IMR-90 (cell line): ENCODE data around the gene NUMA1. TPM values are rescaled to one million over a fixed set of nuclear protein-coding genes. Genes with fewer than 3 reads are reported as not detected.

Experiments
- ATAC-seq: fragments of 200-7000 bp; cut with Tn5 transposase; 2 replicates; pipeline ENCODE4 v1.9.1; 2020; ENCODE audit warnings: low read depth, mild to moderate bottlenecking, moderate library complexity
- BruUV-seq: library from RNA; stranded (reverse); fragments of 400-500 nt; replicated peaks from 2 replicates; lab custom pipeline; 2021; lab: Mats Ljungman, UMichigan
- CTCF ChIA-PET: fragments of 300-600 bp; formaldehyde crosslinking; extraction: SDS; loops from one replicate; lab custom pipeline; 2021; ENCODE audit warnings: antibody characterized with exemption; lab: Yijun Ruan, JAX
- POLR2A ChIA-PET: fragments of 300-600 bp; sonication (Branson Sonifier 250); formaldehyde crosslinking; loops from one replicate; lab custom pipeline; 2022; ENCODE audit warnings: antibody characterized with exemption; ENCODE audit not compliant: unreplicated experiment; lab: Charles Lee
- DNase-seq: peaks from one replicate; pipeline ENCODE4 v3.0.0; 2013
- H2AFZ ChIP-seq: replicated peaks from 2 replicates; pipeline ENCODE3; 2013; ENCODE audit warnings: low read length, mild to moderate bottlenecking; ENCODE audit not compliant: poor library complexity
- H2AK5ac ChIP-seq: 2 replicates; pipeline ENCODE4 v1.6.1; 2013; ENCODE audit warnings: low read depth, low read length, inconsistent platforms
- H2AK9ac ChIP-seq: replicated peaks from 2 replicates; pipeline ENCODE3; 2013; ENCODE audit warnings: mild to moderate bottlenecking, low read depth, low read length, moderate library complexity; ENCODE audit not compliant: poor library complexity
- H2BK120ac ChIP-seq: 2 replicates; pipeline ENCODE4 v1.6.1; 2013; ENCODE audit warnings: low read depth, low read length, inconsistent platforms
- H2BK15ac ChIP-seq: 3 replicates; pipeline ENCODE4 v1.6.1; 2013; ENCODE audit warnings: low read depth, low read length, inconsistent platforms
- H2BK20ac ChIP-seq: 2 replicates; pipeline ENCODE4 v1.6.1; 2013; ENCODE audit warnings: low read depth, mild to moderate bottlenecking, inconsistent platforms, low read length, moderate library complexity
- H2BK5ac ChIP-seq: 2 replicates; pipeline ENCODE4 v1.6.1; 2013; ENCODE audit warnings: mild to moderate bottlenecking, low read depth, low read length, inconsistent platforms; ENCODE audit not compliant: poor library complexity, severe bottlenecking
- H3K14ac ChIP-seq: replicated peaks from 2 replicates; pipeline ENCODE4 v1.6.1; 2013; ENCODE audit warnings: low read depth, low read length, inconsistent platforms
- H3K18ac ChIP-seq: 2 replicates; pipeline ENCODE4 v1.6.1; 2013; ENCODE audit warnings: low read depth, low read length, control low read depth
- H3K23ac ChIP-seq: 2 replicates; pipeline ENCODE4 v1.6.1; 2013; ENCODE audit warnings: low read depth, low read length, inconsistent platforms
- H3K27ac ChIP-seq: 2 replicates; pipeline ENCODE4 v1.5.1; 2013; ENCODE audit warnings: mild to moderate bottlenecking, control low read depth, low read length; ENCODE audit not compliant: insufficient read depth
- H3K27me3 ChIP-seq: 2 replicates; pipeline ENCODE4 v1.6.1; 2013; ENCODE audit warnings: low read length; ENCODE audit not compliant: control insufficient read depth, insufficient read depth
- H3K36me3 ChIP-seq: 2 replicates; pipeline ENCODE4 v1.6.1; 2013; ENCODE audit warnings: low read length, mixed read lengths; ENCODE audit not compliant: control insufficient read depth, insufficient read depth
- H3K4ac ChIP-seq: 2 replicates; pipeline ENCODE4 v1.6.1; 2013; ENCODE audit warnings: low read depth, low read length, inconsistent platforms
- H3K4me1 ChIP-seq: 2 replicates; pipeline ENCODE4 v1.6.1; 2013; ENCODE audit warnings: low read length, mixed read lengths; ENCODE audit not compliant: control insufficient read depth, insufficient read depth
- H3K4me2 ChIP-seq: 2 replicates; pipeline ENCODE4 v1.6.1; 2013; ENCODE audit warnings: low read depth, mild to moderate bottlenecking, control low read depth, low read length, moderate library complexity
- H3K4me3 ChIP-seq: 2 replicates; pipeline ENCODE4 v1.5.1; 2013; ENCODE audit warnings: low read depth, mild to moderate bottlenecking, control low read depth, low read length, moderate library complexity; ENCODE audit not compliant: insufficient read depth
- H3K56ac ChIP-seq: 2 replicates; pipeline ENCODE4 v1.6.1; 2013; ENCODE audit warnings: low read length, inconsistent platforms; ENCODE audit not compliant: insufficient read depth; ENCODE audit errors: extremely low read depth
- H3K79me1 ChIP-seq, 2 experiments: 2 replicates each; pipeline ENCODE4 v1.6.1; 2013; ENCODE audit warnings: low read length in 2 of 2, inconsistent platforms in 1 of 2, low read depth in 1 of 2
- H3K9ac ChIP-seq: 2 replicates; pipeline ENCODE4 v1.6.1; 2013; ENCODE audit warnings: low read depth, low read length, control low read depth
- H3K9me1 ChIP-seq: 2 replicates; pipeline ENCODE4 v1.6.1; 2013; ENCODE audit warnings: low read length, inconsistent platforms; ENCODE audit not compliant: insufficient read depth
- H3K9me3 ChIP-seq: 2 replicates; pipeline ENCODE4 v1.6.1; 2013; ENCODE audit warnings: low read length; ENCODE audit not compliant: control insufficient read depth, insufficient read depth
- H4K20me1 ChIP-seq: 2 replicates; pipeline ENCODE4 v1.6.1; 2013; ENCODE audit warnings: low read length, inconsistent platforms; ENCODE audit not compliant: insufficient read depth
- H4K5ac ChIP-seq: 2 replicates; pipeline ENCODE4 v1.6.1; 2013; ENCODE audit warnings: mild to moderate bottlenecking, low read depth, low read length, control low read depth
- H4K8ac ChIP-seq, 2 experiments: 2 replicates each; pipeline ENCODE4 v1.6.1; 2013; ENCODE audit warnings: low read depth in 2 of 2, low read length in 2 of 2, control low read depth in 1 of 2, inconsistent platforms in 1 of 2
- H4K91ac ChIP-seq: 2 replicates; pipeline ENCODE4 v1.6.1; 2013; ENCODE audit warnings: low read depth, low read length, inconsistent platforms; ENCODE audit not compliant: insufficient read depth
- CHD1 ChIP-seq: IDR thresholded peaks from 2 replicates; pipeline ENCODE4 v1.6.1; 2012; ENCODE audit warnings: low read depth, low read length, improper control_type of control experiment
- FOS ChIP-seq: fragments of 150-350 bp; IDR thresholded peaks from 2 replicates; pipeline ENCODE4 v1.6.1; 2016; ENCODE audit warnings: low read depth, low read length
- MAFK ChIP-seq: IDR thresholded peaks from 2 replicates; pipeline ENCODE4 v1.6.1; 2012; ENCODE audit warnings: low read depth, low read length, improper control_type of control experiment
- RAD21 ChIP-seq: IDR thresholded peaks from 2 replicates; pipeline ENCODE4 v1.6.1; 2012; ENCODE audit warnings: low read length, improper control_type of control experiment
- RCOR1 ChIP-seq: IDR thresholded peaks from 2 replicates; pipeline ENCODE4 v1.6.1; 2012; ENCODE audit warnings: mild to moderate bottlenecking, low read length, improper control_type of control experiment; ENCODE audit not compliant: insufficient replicate concordance
- WGBS, 2 experiments: methylation state at CpG; one replicate each; pipeline versions ENCODE4 v1.1.5 to v1.1.7; 2013; ENCODE audit warnings: missing lambda C conversion rate in 2 of 2; ENCODE audit not compliant: insufficient read length in 1 of 2; ENCODE audit errors: extremely low coverage in 2 of 2; 5-methylcytosine and 5-hydroxymethylcytosine counted together
- dilution Hi-C: fragments of 300-500 bp; cut with HindIII; formaldehyde crosslinking; loops from one replicate; pipeline ENCODE4 v1.14.3; 2018; ENCODE audit warnings: low sequenced_read_pairs; ENCODE audit not compliant: unreplicated experiment
- in situ Hi-C: fragments of 300-500 bp; cut with MboI; formaldehyde crosslinking; loops from 3 replicates; pipeline ENCODE4 v1.14.3; 2019; ENCODE audit warnings: low sequenced_read_pairs, inconsistent platforms, mixed read lengths
- intact Hi-C: fragments of 100-400 bp; cut with micrococcal nuclease; formaldehyde crosslinking; loops from 2 replicates; pipeline ENCODE4 v1.10.0; 2022
- polyA plus RNA-seq, 3 experiments: library from polyadenylated mRNA; depleted of rRNA; stranded (reverse); fragments of >200 nt; gene quantifications; 2 replicates each; pipeline ENCODE4 v1.2.3, GENCODE V29; 2012; ENCODE audit warnings: low replicate concordance in 1 of 3
- total RNA-seq: library from RNA; depleted of rRNA; stranded (reverse); fragments of >200 nt; gene quantifications from 2 replicates; pipeline ENCODE4 v1.2.3, GENCODE V29; 2012
- TF ChIP-seq, protein P1 (sequence below): fragments of 150-350 bp; IDR thresholded peaks from 2 replicates; pipeline ENCODE4 v1.6.1; 2016; ENCODE audit warnings: low read depth, mild to moderate bottlenecking, low read length, moderate library complexity, borderline replicate concordance
- TF ChIP-seq, protein P2 (sequence below): fragments of 150-350 bp; IDR thresholded peaks from 2 replicates; pipeline ENCODE4 v1.6.1; 2017; ENCODE audit warnings: mild to moderate bottlenecking, antibody characterized with exemption, low read length, low read depth

The NUMA1 gene
- total and polyA plus RNA-seq, 2 of the 4 experiments (the other 2 are of a cell fraction) = 61.7 to 97.0 TPM

DNA sequence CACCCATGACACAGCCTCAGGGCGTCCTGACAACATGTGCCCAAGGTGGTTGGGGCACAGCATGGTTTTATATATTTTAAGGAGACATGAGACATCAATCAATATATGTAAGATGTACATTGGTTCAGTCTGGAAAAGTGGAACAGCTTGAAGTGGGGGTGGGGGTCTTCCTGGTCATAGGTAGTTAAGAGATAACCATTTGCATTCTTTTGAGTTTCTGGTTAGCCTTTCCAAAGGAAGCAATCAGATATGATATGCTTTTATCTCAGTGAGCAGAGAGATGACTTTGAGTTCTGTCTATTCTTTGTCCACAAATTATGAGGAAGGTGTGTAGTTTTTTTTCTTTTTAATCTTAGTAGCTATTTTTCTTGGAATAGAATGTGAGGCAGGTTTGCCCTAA, 42.3 kb upstream of the NUMA1 start:
- H3K14ac ChIP-seq = no peak overlapping the region
- TF ChIP-seq, protein P1, sequence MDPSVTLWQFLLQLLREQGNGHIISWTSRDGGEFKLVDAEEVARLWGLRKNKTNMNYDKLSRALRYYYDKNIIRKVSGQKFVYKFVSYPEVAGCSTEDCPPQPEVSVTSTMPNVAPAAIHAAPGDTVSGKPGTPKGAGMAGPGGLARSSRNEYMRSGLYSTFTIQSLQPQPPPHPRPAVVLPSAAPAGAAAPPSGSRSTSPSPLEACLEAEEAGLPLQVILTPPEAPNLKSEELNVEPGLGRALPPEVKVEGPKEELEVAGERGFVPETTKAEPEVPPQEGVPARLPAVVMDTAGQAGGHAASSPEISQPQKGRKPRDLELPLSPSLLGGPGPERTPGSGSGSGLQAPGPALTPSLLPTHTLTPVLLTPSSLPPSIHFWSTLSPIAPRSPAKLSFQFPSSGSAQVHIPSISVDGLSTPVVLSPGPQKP = no peak
- TF ChIP-seq RCOR1 (no peak), MAFK (no peak), CHD1 (no peak), RAD21 (no peak), FOS (no peak)
- TF ChIP-seq, protein P2, sequence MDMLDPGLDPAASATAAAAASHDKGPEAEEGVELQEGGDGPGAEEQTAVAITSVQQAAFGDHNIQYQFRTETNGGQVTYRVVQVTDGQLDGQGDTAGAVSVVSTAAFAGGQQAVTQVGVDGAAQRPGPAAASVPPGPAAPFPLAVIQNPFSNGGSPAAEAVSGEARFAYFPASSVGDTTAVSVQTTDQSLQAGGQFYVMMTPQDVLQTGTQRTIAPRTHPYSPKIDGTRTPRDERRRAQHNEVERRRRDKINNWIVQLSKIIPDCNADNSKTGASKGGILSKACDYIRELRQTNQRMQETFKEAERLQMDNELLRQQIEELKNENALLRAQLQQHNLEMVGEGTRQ = no peak
- no peak overlapping the region for H3K23ac ChIP-seq
- no peaks in the 10 kb centered on the region for H3K79me1 ChIP-seq
- H2BK120ac ChIP-seq = no peak overlapping the region
- H4K91ac ChIP-seq = no peak overlapping the region
- POLR2A ChIA-PET = no interaction called here
- H4K20me1 ChIP-seq = no peaks in the 10 kb centered on the region
- DNase-seq = no peak
- H3K9me3 ChIP-seq = no peaks in the 10 kb centered on the region
- H3K9me1 ChIP-seq = no peaks in the 10 kb centered on the region
- no peak overlapping the region for H4K5ac ChIP-seq
- no peak overlapping the region for H4K8ac ChIP-seq
- WGBS, 2 experiments = no CpG with 5 or more reads among the region's 1 CpG
- no peak overlapping the region for H3K9ac ChIP-seq
- intact Hi-C loops = no loop called here
- in situ Hi-C loops = no loop called here
- no peak overlapping the region for H3K4ac ChIP-seq
- no peak overlapping the region for H3K4me3 ChIP-seq
- dilution Hi-C loops = no loop called here
- no peak overlapping the region for H2BK5ac ChIP-seq
- H2AK5ac ChIP-seq = no peak overlapping the region
- no peak for ATAC-seq
- no TSS peak for BruUV-seq
- H2AFZ ChIP-seq = no peak overlapping the region
- H3K4me1 ChIP-seq = no peaks in the 10 kb centered on the region
- peaks cover 2% of the 10 kb centered on the region; the same call in 1 of the 2 replicates for H3K27me3 ChIP-seq
- H3K36me3 ChIP-seq = no peaks in the 10 kb centered on the region
- H2BK20ac ChIP-seq = no peak overlapping the region
- H2AK9ac ChIP-seq = no peak overlapping the region
- H3K18ac ChIP-seq = no peak overlapping the region
- H2BK15ac ChIP-seq = no peak overlapping the region
- H3K27ac ChIP-seq = no peak overlapping the region
- H3K56ac ChIP-seq = no peak overlapping the region
- CTCF ChIA-PET = no interaction called here
- H3K4me2 ChIP-seq = no peak overlapping the region
